HG03175 (cell line): Measurements from ENCODE around the gene PRR14.
"Not testable (repeated sequence)": the region's sequence is repeated elsewhere in the genome, so short reads cannot be mapped to it uniquely, and the experiment has no call there.

ENCODE experiments used
- ATAC-seq: cut with Tn5 transposase; IDR thresholded peaks from one replicate; pipeline ENCODE4 v1.9.1; 2021; ENCODE audit warnings: mild to moderate bottlenecking, moderate library complexity; ENCODE audit not compliant: unreplicated experiment

The PRR14 gene

DNA sequence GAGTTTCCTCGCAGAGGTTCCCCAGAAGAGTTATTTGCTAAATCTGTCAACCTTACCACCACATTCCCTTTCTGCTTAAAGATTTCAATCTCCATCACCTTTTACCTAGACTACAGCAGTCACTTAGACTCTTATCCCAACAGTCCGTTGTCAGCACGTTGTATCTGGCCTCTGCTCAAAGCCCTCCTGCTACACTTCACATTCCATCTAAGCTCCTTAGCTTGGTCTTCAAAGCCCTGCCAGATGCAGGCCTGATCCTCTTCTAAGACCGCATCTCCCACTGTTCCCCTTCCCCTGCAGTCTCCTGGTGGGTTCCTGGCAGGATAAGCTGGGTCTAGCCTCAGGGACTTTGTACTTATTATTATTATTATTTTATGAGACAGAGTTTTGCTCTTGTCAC is 37.9 kb downstream of the PRR14 start:
- ATAC-seq = no peak

DNA sequence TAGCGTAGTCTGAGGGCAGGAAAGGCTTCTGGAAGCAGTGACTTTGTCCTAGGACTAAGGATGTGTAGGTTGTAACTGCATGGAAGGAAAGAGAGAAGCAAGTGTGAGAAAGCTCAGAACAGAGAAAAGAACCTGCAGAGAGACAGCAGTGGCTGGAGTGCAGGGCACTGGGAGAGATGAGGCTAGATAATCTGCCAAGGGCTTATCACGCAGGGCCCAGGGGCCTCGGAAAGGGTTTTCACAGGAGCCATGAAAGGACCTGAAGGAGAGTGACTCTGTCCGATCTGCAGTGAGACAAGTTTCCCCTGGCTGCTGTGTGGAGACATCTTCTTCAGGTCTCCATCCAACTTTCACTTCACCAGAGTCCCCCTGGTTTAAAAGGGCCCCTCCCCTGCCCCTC is 41.1 kb downstream of the PRR14 start:
- ATAC-seq = no peak

DNA sequence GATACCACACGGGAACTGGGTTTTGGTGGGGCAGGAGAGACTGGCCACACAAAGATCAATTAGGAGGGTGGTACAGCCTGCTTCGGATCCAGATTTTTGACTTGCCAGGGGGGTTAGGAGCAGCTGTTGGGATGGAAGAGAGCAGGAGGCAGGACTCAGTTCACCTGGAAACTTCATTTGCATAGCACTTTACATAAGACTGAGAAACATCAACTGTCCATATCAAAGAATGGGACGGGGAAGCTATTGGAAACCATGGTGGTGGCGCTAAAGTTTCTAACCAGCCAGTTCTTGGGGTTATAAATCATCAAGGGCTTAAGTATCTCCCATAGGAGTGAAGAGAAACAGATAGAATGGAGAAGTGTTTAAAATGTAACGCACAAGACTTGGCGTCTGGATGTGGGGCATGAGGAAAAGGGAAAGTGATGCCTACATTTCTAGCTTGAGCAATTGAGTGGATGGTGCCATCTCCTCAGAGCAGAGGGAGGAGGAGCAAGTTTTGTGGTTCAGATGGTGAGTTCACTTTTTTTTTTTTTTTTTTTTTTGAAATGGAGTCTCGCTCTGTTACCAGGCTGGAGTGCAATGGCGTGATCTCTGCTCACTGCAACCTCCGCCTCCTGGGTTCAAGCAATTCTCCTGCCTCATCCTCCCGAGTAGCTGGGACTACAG is 41.8 kb downstream of the PRR14 start:
- ATAC-seq = no peak

DNA sequence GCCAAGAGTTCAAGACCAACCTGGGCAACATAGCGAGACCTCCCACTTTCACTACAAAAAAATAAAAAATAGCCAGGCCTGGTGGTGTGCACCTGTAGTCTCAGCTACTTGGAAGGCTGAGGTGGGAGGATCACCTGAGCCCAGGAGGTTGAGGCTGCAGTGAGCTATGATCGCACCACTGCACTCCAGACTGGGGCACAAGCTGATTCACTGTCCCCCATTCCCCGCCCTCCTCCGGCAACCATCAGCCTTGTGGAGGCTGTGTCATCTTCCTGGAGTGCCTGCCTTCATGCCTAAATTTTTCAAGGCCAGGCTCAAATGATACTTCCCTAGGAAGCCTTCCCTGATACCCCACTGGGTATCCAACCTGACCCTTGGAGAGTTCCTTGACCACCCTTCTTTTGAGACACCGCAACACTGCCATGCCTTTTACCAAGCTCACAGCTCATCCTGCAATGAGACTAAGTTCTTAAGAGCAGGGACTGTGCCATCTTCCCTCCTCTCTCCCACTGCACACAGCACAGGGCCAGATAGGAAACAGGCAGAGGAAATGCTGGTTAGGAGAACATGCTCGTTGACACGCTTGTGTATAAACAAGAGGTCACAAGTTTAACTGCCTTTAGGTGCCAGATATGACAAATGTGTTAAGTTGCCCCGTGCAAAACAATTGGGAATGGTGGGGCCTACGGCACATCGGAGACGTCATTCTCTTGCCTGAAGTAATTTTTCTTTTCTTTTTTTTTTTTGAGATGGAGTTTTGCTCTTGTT is 44.4 kb downstream of the PRR14 start:
- no peak for ATAC-seq

DNA sequence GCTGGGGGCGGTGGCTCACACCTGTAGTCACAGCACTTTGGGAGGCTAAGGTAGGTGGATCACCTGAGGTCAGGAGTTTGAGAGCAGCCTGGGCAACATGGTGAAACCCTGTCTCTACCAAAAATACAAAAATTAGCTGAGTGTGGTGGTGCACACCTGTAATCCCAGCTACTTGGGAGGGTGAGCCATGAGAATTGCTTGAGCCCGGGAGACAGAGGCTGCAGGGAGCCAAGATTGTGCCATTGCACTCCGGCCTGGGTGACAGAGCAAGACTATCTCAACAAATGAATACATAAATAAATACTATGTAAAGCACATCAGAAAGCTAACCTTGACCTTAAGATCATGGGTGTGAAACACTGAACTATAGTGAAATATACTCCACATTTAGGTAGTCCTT is 45.9 kb downstream of the PRR14 start:
- ATAC-seq = not testable (repeated sequence)

DNA sequence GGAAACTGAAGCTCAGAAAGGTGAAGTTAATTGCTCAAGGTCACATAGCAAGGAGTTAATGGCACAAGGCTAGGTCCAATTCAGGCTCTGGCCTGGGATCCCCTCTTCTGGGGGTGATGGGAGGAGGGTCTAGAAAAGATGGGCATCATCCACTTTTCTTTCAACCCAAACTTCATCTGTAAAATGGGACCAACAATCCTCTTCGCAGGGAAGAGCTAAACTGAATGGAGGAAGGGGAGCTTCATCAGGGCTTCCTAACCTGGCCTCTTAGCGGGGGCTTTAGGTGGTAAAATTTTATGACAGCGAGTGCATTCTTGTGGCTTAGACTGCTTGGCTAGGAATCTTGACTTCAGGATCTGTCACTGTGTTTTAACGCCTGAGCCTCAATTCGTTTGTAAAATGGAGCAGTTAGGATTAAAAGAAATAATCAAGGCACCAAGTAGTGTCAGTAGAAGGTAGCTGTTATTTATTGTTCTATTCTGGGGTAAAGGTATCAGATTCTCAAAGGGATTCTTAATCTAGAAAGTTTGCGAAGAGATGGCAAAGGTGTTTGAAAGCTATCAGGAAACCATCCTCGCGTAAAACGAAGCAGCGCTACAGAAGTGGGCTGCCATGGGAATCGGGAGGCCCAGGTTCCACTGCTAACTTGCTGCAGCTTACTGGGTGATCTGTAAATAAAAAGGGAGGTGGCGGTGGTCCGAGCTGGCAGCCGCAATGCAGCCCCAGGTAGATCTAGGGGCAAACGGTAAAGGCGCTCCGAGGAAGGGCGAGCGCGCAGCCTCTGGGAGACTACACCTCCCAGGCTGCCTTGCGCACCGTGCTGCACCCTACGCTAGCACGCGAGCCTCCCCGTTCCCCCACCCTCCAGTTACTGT is 46.7 kb downstream of the PRR14 start:
- peak; percentile 83 for ATAC-seq

DNA sequence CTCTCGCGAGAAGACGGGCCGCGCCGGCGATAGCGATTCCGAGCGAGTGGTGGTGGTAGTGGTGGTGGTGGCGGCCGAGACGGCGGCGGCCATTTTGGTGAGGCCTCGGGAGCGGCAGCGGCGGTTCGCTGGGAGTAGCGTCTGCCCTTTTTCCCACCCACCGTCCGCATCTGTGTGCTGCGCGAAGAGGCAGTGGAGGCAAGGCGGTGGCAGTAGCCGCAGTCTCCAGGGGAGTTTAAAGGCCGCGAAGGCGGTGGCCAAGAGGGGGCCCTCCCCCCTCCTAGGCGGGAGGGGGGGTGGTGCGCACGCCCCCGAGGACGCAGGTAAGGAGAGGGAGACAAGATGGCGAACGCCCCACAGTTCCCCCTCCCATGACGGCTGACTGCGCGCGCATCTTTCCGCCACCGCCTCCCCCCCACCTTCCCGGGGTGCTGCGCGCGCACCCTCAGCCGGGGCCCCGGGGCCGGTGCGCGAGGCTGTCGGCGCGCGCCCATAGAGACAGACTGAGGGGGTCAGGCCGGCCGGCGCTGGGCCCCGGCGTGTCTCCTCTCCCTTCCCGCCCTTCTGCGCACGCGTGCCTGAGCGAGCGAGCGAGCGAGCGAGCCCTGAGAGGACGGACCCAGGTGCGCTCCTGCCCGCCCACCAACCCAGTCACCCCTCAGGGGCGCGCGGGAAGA is 47.5 kb downstream of the PRR14 start:
- ATAC-seq = peak; percentile 68

DNA sequence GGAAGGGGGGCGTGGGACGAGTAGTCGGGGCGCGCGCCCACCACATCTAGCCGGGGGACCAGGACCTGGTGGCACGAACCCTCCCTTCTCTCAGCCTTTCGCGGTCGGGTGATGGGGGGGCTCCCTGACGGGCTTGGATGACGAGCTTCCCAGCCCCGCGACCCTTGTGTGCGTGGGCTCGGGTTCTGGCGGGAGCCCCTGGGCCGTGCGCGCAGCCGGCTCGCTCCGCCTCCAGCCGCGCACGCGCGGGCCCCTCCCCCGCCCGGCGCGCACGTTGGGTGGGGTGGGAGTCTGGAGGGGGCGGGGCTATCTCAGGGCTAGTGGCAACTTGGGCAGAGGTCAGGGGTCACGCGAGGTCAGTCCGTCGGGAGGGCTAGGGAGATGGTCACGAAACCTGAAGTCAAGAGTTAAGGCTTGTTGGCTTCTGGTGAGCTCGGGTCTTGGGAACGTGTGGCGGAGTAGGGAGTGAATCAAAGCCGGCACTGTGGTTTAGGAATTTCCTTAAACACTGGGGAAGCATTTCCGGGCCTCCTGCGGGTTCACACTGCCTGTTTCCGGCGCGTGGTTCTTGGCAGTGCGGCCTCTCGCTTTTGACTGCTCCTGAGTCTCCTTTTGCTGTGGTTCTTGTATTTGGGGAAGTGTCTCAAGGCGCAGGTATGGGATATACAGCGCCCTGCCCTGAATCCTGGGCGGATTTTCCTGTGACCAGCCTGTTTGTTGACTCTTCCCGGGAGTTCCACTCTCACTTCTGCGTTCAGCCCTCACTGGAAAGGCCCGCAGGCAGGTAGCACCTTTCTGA is 48.3 kb downstream of the PRR14 start, which contains the start of gene SRCAP:
TSS of gene SRCAP (plus strand) at position 356 of the 799 bp plus-strand sequence. CDS start 1,654 bp downstream, outside the sequence.
- peak; percentile 33 for ATAC-seq

DNA sequence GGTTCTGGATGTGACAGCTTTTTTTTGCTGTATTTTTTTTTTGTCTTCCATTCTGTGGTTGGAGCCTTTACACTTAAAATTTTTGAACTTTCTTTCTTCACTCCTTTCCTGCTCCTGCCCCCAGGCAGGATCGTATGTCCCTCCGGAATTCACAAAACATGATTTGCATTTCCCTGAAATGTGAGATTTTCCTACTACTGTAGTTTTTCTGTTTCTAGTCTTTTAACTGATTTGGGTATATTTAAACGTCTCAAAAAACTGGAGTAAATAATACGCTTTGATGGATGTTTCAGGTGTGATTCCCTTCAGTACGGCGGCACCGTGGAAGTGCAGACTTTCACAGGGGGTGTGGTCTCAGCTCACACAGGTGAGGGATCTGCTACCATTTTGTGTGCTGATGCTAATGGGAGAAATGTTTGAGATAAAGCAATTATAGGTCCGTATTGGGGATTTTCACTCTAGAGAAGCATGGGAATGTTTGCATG is 48.9 kb downstream of the PRR14 start:
- no peak for ATAC-seq

DNA sequence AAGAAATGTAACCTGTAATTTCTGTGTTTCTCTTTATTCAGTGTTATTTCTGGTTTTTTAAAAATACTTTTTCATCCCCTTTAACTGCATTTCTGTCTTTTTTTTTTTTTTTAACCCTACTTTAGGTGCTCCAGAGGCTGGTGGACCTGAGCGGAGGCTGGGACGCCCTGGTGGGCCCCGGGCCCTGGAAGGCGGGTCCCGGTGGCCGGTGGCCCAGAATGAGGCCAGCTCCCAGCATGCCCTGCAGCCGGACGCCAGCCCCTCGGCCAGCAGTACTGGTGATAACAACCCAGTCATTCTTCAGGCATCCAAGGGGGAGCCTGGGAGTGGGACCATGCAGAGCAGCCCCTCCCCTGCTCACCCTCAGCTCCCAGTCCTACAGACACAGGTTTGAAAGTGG is 49.7 kb downstream of the PRR14 start:
- no peak for ATAC-seq

DNA sequence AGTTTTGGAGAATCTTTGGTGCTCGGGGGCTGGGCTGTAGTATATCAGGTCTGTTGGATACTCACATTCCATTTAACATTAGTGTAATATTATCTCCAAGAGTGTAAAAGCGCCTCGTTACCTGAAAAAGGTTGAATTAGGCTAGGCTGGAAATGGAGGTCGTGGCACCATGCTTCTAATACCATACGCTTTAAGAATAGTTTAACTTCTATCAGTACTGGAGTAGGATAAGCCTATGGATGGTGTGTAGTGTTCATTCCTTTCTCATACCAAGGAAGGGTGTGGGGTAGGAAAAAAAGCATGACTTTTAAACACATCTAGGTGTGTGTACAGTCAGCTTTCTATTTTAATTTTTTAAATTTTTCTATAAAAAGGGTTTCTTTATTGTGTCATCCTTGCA is 50.2 kb downstream of the PRR14 start:
- ATAC-seq = no peak

DNA sequence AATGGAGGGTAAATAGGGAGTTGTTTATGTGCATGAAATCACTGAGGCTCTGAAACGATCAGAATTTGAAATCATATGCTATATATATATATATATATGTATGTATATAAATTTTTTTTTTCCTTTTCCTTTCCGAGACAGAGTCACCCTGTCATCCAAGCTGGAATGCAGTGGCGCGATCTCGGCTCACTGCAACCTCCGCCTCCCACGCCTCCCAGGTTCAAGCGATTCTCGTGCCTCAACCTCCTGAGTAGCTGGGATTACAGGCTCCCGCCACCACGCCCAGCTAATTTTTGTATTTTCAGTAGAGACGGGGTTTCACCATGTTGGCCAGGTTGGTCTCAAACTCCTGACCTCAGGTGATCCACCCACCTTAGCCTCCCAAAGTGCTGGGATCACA is 52.3 kb downstream of the PRR14 start:
- not testable (repeated sequence) for ATAC-seq

DNA sequence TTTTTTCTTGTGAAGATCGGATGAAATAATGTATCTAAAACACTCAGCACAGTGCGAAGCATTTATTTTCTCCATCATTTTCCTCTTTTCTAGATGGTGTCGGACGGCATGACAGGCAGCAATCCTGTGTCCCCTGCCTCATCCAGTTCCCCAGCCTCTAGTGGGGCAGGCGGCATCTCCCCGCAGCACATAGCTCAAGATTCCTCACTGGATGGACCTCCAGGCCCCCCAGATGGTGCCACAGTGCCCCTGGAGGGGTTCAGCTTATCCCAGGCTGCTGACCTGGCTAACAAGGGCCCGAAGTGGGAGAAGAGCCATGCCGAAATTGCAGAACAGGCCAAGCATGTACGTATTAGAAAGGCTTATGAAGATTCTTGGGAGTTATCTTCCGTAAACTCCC is 53.2 kb downstream of the PRR14 start:
- ATAC-seq = no peak
